Naive thymus-derived CD4-positive, alpha-beta T cell (primary cell): Measurements from ENCODE around the gene QPCTL. TPM values are rescaled to one million over a fixed set of nuclear protein-coding genes. Genes with fewer than 3 reads are reported as not detected.
"Not testable (repeated sequence)": the region's sequence is repeated elsewhere in the genome, so short reads cannot be mapped to it uniquely, and the experiment has no call there.

ENCODE experiments used
- ATAC-seq: fragments of 150-1000 bp; cut with Tn5 transposase; 2 replicates; pipeline ENCODE4 v1.10.0; 2021; ENCODE audit warnings: mild to moderate bottlenecking, moderate library complexity
- CTCF ChIA-PET: fragments of 350-600 bp; sonication (Branson Sonifier 250); formaldehyde crosslinking; loops from one replicate; lab custom pipeline; 2021; ENCODE audit warnings: antibody characterized with exemption; lab: Charles Lee
- POLR2A ChIA-PET: fragments of 350-600 bp; sonication (Branson Sonifier 250); formaldehyde crosslinking; loops from one replicate; lab custom pipeline; 2021; ENCODE audit warnings: antibody characterized with exemption, inconsistent platforms; lab: Charles Lee
- DNase-seq, 9 donors: peaks; one replicate each; pipeline versions ENCODE4 v3.0.0 to v3.0.0-alpha.2; 2020 to 2022; ENCODE audit warnings: mixed read lengths in 1 of 9
- H3K27ac ChIP-seq: one replicate; pipeline ENCODE4 v1.7.0; 2013; ENCODE audit warnings: mild to moderate bottlenecking, low read depth, low read length, moderate library complexity
- H3K27me3 ChIP-seq, 2 donors: one replicate each; pipeline ENCODE4 v1.7.0; 2013; ENCODE audit warnings: low read length in 2 of 2, mild to moderate bottlenecking in 2 of 2, moderate library complexity in 2 of 2; ENCODE audit not compliant: control insufficient read depth in 2 of 2, insufficient read depth in 2 of 2
- H3K36me3 ChIP-seq, 3 experiments: 1 replicate in 2 of 3; 2 replicates in 1 of 3; pipeline ENCODE4 v1.7.0; 2013; ENCODE audit warnings: low read length in 3 of 3, mild to moderate bottlenecking in 3 of 3, moderate library complexity in 1 of 3; ENCODE audit not compliant: insufficient read depth in 3 of 3, control insufficient read depth in 2 of 3
- H3K4me1 ChIP-seq, 2 donors: one replicate each; pipeline ENCODE4 v1.7.0; 2013; ENCODE audit warnings: low read length in 2 of 2, mild to moderate bottlenecking in 2 of 2, moderate library complexity in 1 of 2; ENCODE audit not compliant: control insufficient read depth in 2 of 2, insufficient read depth in 2 of 2
- H3K4me3 ChIP-seq: 2 replicates; pipeline ENCODE4 v1.7.0; 2013; ENCODE audit warnings: mild to moderate bottlenecking, low read length
- H3K9me3 ChIP-seq, 3 experiments: 1 replicate in 2 of 3; 2 replicates in 1 of 3; pipeline ENCODE4 v1.7.0; 2013; ENCODE audit warnings: low read length in 3 of 3; ENCODE audit not compliant: control insufficient read depth in 2 of 3
- H3K27ac Mint-ChIP-seq, 9 donors: one replicate each; pipeline ENCODE4 v1.8.0; 2020 to 2022; ENCODE audit warnings: mixed read lengths in 9 of 9, mild to moderate bottlenecking in 8 of 9, moderate library complexity in 5 of 9, inconsistent platforms in 2 of 9
- H3K27me3 Mint-ChIP-seq, 5 donors: one replicate each; pipeline ENCODE4 v1.8.0; 2021 to 2022; ENCODE audit warnings: mixed read lengths in 5 of 5, mild to moderate bottlenecking in 1 of 5
- H3K36me3 Mint-ChIP-seq, 5 donors: one replicate each; pipeline ENCODE4 v1.8.0; 2020 to 2022; ENCODE audit warnings: mixed read lengths in 5 of 5, mild to moderate bottlenecking in 3 of 5, inconsistent platforms in 1 of 5
- H3K4me1 Mint-ChIP-seq, 7 donors: one replicate each; pipeline ENCODE4 v1.8.0; 2020 to 2022; ENCODE audit warnings: mixed read lengths in 7 of 7, mild to moderate bottlenecking in 3 of 7, inconsistent platforms in 1 of 7
- H3K4me3 Mint-ChIP-seq, 10 donors: one replicate each; pipeline ENCODE4 v1.8.0; 2020 to 2022; ENCODE audit warnings: mild to moderate bottlenecking in 10 of 10, mixed read lengths in 10 of 10, moderate library complexity in 6 of 10, inconsistent platforms in 2 of 10
- H3K9me3 Mint-ChIP-seq, 11 donors: one replicate each; pipeline ENCODE4 v1.8.0; 2020 to 2022; ENCODE audit warnings: mixed read lengths in 11 of 11, mild to moderate bottlenecking in 4 of 11, inconsistent platforms in 1 of 11, moderate library complexity in 1 of 11
- intact Hi-C, 2 donors: fragments of 100-400 bp; cut with micrococcal nuclease; formaldehyde crosslinking; loops; one replicate each; pipeline ENCODE4 v1.15.1; 2023
- polyA plus RNA-seq, 2 donors: library from polyadenylated mRNA; unstranded; fragments of 300-500 nt; fragmentation: Illumina TruSeq; gene quantifications; one replicate each; pipeline ENCODE4 v1.2.3, GENCODE V29; 2021
- total RNA-seq, 6 experiments: library from RNA in 5 of 6; stranded (reverse) in 5 of 6; gene quantifications; 1 replicate in 5 of 6; 2 replicates in 1 of 6; pipeline ENCODE4 v1.2.3 and lab custom pipeline; 2021 to 2026

Gene QPCTL
- total and polyA plus RNA-seq, 7 experiments from 2014 or later, result 1.2 to 8.9 (median 7.0) TPM

DNA sequence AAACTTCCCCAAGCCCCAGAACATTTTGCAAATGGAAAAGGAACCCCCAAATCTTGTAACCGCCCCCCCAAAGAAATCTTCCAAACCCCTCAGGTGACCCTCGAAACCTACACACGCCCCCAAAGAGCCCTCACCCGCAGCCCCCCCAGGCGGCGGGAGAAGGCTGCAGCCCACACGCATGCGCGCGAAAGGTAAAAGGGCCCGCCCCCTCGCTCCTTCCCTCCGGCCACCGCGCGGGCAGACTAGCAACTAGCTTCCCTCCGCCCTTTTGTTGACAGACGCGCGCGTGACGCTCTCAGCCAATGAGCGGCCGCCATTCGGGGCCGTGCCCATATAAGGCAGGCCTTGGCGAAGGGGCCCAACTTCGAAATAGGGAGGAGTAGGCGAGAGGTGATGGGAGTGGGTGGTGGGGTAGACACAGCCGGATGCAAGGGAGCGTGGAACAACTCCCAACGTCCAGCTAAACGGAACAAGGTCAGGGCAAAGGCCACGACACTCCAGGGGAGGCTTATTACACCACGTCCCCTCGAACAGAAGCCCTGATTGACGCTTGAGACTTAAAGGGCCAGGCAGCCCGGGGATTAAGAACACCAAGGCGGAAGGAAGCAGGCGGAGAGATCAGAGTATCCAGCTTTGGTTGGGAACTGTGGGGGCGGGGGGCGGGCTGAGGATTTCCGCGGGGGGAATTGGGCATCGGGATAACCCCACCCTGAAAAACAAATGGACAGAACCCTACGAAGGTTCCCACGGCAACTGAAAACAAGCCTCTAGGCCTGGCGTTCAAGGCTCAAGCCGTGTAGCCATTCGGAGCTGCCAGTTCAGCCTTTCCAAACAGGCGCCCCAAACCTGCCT, 24.9 kb downstream of the QPCTL start:
- peaks cover 17 to 26% of the 10 kb centered on the region in 2 donors for H3K4me1 ChIP-seq
- no peaks in the 10 kb centered on the region for H3K9me3 Mint-ChIP-seq
- CTCF ChIA-PET, result interaction anchor here (0.6 to 4.7 kb wide), 7 partner anchors 13 to 232 kb away, joined by 3 to 33 read pairs (median 4); partner anchors contain the start of genes FBXO46, QPCTL, SIX5 and SNRPD2
- ATAC-seq (peak; percentile 98), DNase-seq (peak; percentile 92 to 99 (median 98))
- no peaks in the 10 kb centered on the region for H3K27me3 ChIP-seq
- peak overlapping the region; percentile 89 to 99 (median 95) for H3K4me3 Mint-ChIP-seq
- no peaks in the 10 kb centered on the region for H3K27me3 Mint-ChIP-seq
- peaks cover 26 to 55% (median 38%) of the 10 kb centered on the region in 7 donors for H3K4me1 Mint-ChIP-seq
- peaks cover 0 to 21% (median 0%) of the 10 kb centered on the region in 3 experiments for H3K36me3 ChIP-seq
- H3K27ac Mint-ChIP-seq, result peak overlapping the region; percentile 88 to 97 (median 96)
- H3K4me3 ChIP-seq, result peak overlapping the region; percentile 80
- POLR2A ChIA-PET, result interaction anchor here (0.7 to 5.1 kb wide), 15 partner anchors 10 to 186 kb away, joined by 3 to 29 read pairs (median 6); partner anchors contain the start of genes DMWD, FBXO46, IRF2BP1 and MYPOP
- no peaks in the 10 kb centered on the region for H3K9me3 ChIP-seq
- intact Hi-C loops, result loop anchor here (1.0 to 10.0 kb wide), 17 partner anchors 13 to 1557 kb away; partner anchors contain the start of genes CCDC61 (in 2 of the 2), FBXO46 (in 2 of the 2), IRF2BP1 (in 2 of the 2) and OPA3 (in 2 of the 2)
- peak overlapping the region; percentile 89 for H3K27ac ChIP-seq
- peaks cover 0 to 24% (median 8%) of the 10 kb centered on the region in 5 donors for H3K36me3 Mint-ChIP-seq

- peak overlapping the region; percentile 58 for H3K4me3 ChIP-seq
- H3K36me3 Mint-ChIP-seq, result peaks cover 0 to 24% (median 8%) of the 10 kb centered on the region in 5 donors
- DNase-seq, result peak in 1 of 9 donors; percentile 28
- CTCF ChIA-PET, result interaction anchor here (1.2 to 4.7 kb wide), 3 partner anchors 25 to 51 kb away, joined by 4 to 33 read pairs (median 9); partner anchors contain the start of genes QPCTL, SIX5 and SNRPD2
- peaks cover 26 to 55% (median 38%) of the 10 kb centered on the region in 7 donors for H3K4me1 Mint-ChIP-seq
- H3K9me3 Mint-ChIP-seq, result no peaks in the 10 kb centered on the region
- H3K27ac ChIP-seq, result peak overlapping the region; percentile 89
- no peaks in the 10 kb centered on the region for H3K27me3 ChIP-seq
- no peak for ATAC-seq
- peak overlapping the region; percentile 88 to 97 (median 96) for H3K27ac Mint-ChIP-seq
- peaks cover 17 to 26% of the 10 kb centered on the region in 2 donors for H3K4me1 ChIP-seq
- peak overlapping the region; percentile 89 to 99 (median 95) for H3K4me3 Mint-ChIP-seq
- POLR2A ChIA-PET, result interaction anchor here (0.6 to 5.1 kb wide), 10 partner anchors 11 to 265 kb away, joined by 3 to 29 read pairs (median 7); partner anchors contain the start of genes FBXO46, MYPOP, QPCTL and SIX5
- H3K27me3 Mint-ChIP-seq, result no peaks in the 10 kb centered on the region
- no peaks in the 10 kb centered on the region for H3K9me3 ChIP-seq
- intact Hi-C loops, result loop anchor here (1.0 to 10.0 kb wide), 17 partner anchors 12 to 1557 kb away; partner anchors contain the start of genes CCDC61 (in 2 of the 2), FBXO46 (in 2 of the 2), IRF2BP1 (in 2 of the 2) and OPA3 (in 2 of the 2)
- peaks cover 0 to 17% (median 0%) of the 10 kb centered on the region in 3 experiments for H3K36me3 ChIP-seq
These were observed 25.7 kb downstream of the QPCTL start for GRCh38 chr19:45717983-45718650.

GRCh38 chr19:45720065-45720464, 27.6 kb downstream of the QPCTL start:
- not testable (repeated sequence) for ATAC-seq
- peak overlapping the region in 4 of 9 donors; percentile 28 to 84 (median 38) for H3K27ac Mint-ChIP-seq
- peak overlapping the region in 1 of 10 donors; percentile 45 for H3K4me3 Mint-ChIP-seq

GRCh38 chr19:45728683-45729082, 36.2 kb downstream of the QPCTL start:
- Mint-ChIP-seq H3K4me3 (peak overlapping the region in 4 of 10 donors; percentile 5 to 98 (median 53)), H3K36me3 (peaks cover 0 to 10% (median 5%) of the 10 kb centered on the region in 5 donors), H3K27ac (peak overlapping the region in 4 of 9 donors; percentile 33 to 72 (median 54)), H3K4me1 (peaks cover 27 to 48% (median 38%) of the 10 kb centered on the region in 7 donors)
- peaks cover 6 to 14% of the 10 kb centered on the region in 2 donors for H3K4me1 ChIP-seq
- H3K27me3 ChIP-seq, H3K36me3 ChIP-seq, H3K27ac ChIP-seq, H3K4me3 ChIP-seq, DNase-seq, ATAC-seq, CTCF ChIA-PET, intact Hi-C loops, H3K9me3 ChIP-seq, H3K27me3 Mint-ChIP-seq, H3K9me3 Mint-ChIP-seq: not testable (repeated sequence)
- POLR2A ChIA-PET, result interaction anchor here (3.2 kb wide), 1 partner anchor 10 kb away, joined by 29 read pairs; no protein-coding TSS in a partner anchor

More at GRCh38 chr19:45720065-45720464, 27.6 kb downstream of the QPCTL start:
- Histone ChIP-seq H3K36me3 (peaks cover 0 to 18% (median 0%) of the 10 kb centered on the region in 3 experiments), H3K4me1 (peaks cover 17 to 22% of the 10 kb centered on the region in 2 donors)
- H3K27me3 ChIP-seq, H3K4me3 ChIP-seq, DNase-seq, H3K27ac ChIP-seq, H3K27me3 Mint-ChIP-seq, H3K9me3 ChIP-seq, intact Hi-C loops, H3K9me3 Mint-ChIP-seq: not testable (repeated sequence)
- peaks cover 0 to 24% (median 14%) of the 10 kb centered on the region in 5 donors for H3K36me3 Mint-ChIP-seq
- H3K4me1 Mint-ChIP-seq, result peaks cover 24 to 49% (median 40%) of the 10 kb centered on the region in 7 donors
- POLR2A ChIA-PET, result interaction anchor here (5.1 kb wide), 1 partner anchor 10 kb away, joined by 29 read pairs; the partner anchor contains the start of gene FBXO46
- CTCF ChIA-PET, result interaction anchor here (0.6 to 0.7 kb wide), 2 partner anchors 74 to 1907 kb away, joined by 3 to 4 read pairs; no protein-coding TSS in a partner anchor

GRCh38 chr19:45729800-45730290, 37.4 kb downstream of the QPCTL start:
- Histone ChIP-seq H3K36me3 (peaks cover 0 to 5% (median 0%) of the 10 kb centered on the region in 3 experiments), H3K9me3 (no peaks in the 10 kb centered on the region), H3K27me3 (no peaks in the 10 kb centered on the region), H3K4me3 (peak overlapping the region; percentile 96), H3K27ac (peak overlapping the region; percentile 92), H3K4me1 (peaks cover 6 to 14% of the 10 kb centered on the region in 2 donors)
- Mint-ChIP-seq H3K9me3 (no peaks in the 10 kb centered on the region), H3K4me1 (peaks cover 27 to 41% (median 33%) of the 10 kb centered on the region in 7 donors), H3K4me3 (peak overlapping the region; percentile 85 to 98 (median 92)), H3K27ac (peak overlapping the region; percentile 60 to 93 (median 91)), H3K27me3 (no peaks in the 10 kb centered on the region), H3K36me3 (peaks cover 0 to 7% (median 3%) of the 10 kb centered on the region in 5 donors)
- intact Hi-C loops, result loop anchor here (1.0 to 5.0 kb wide), 9 partner anchors 13 to 323 kb away; partner anchors contain the start of genes QPCTL (in 2 of the 2), SYMPK (in 2 of the 2), DMWD (in 1 of the 2) and IRF2BP1 (in 1 of the 2)
- ATAC-seq (no peak), DNase-seq (peak in 1 of 9 donors; percentile 33)
- ChIA-PET CTCF (interaction anchor here (0.6 to 1.1 kb wide), 2 partner anchors 13 to 38 kb away, joined by 3 read pairs; partner anchors contain the start of gene QPCTL), POLR2A (interaction anchor here (1.0 to 3.2 kb wide), 7 partner anchors 10 to 172 kb away, joined by 3 to 29 read pairs (median 3); partner anchors contain the start of genes MYPOP, QPCTL and SNRPD2)
